Right atrium auricular region (tissue), 2 donors: Measurements from ENCODE around the gene GRIP2. TPM values are rescaled to one million over a fixed set of nuclear protein-coding genes. Genes with fewer than 3 reads are reported as not detected.

Source experiments
- DNase-seq: peaks from one replicate; pipeline ENCODE4 v3.0.0-alpha.2; 2019; ENCODE audit warnings: low spot score
- H3K27ac ChIP-seq, 2 donors: fragments of 200-600 bp; sonication (generic); 1 replicate in 1 of 2; 2 replicates in 1 of 2; pipeline ENCODE4 v1.5.1; 2016 to 2019
- H3K27me3 ChIP-seq, 2 donors: fragments of 200-600 bp; sonication (generic); one replicate each; pipeline versions ENCODE4 v1.5.1 to v1.6.0; 2017 to 2019
- H3K36me3 ChIP-seq: fragments of 200-600 bp; sonication (generic); one replicate; pipeline ENCODE4 v1.5.1; 2016
- H3K4me1 ChIP-seq, 2 donors: fragments of 200-600 bp; sonication (generic); one replicate each; pipeline versions ENCODE4 v1.5.1 to v1.6.0; 2017 to 2019
- H3K4me3 ChIP-seq, 2 donors: fragments of 200-600 bp; sonication (generic); 1 replicate in 1 of 2; 2 replicates in 1 of 2; pipeline ENCODE4 v1.5.1; 2017 to 2019; ENCODE audit warnings: mild to moderate bottlenecking in 1 of 2, moderate library complexity in 1 of 2
- H3K9me3 ChIP-seq, 2 donors: fragments of 200-600 bp; sonication (generic); one replicate each; pipeline ENCODE4 v1.5.1; 2019
- total RNA-seq, 2 donors: library from RNA; depleted of rRNA; stranded (reverse); fragments of >200 nt; gene quantifications; one replicate each; pipeline ENCODE4 v1.1.0, GENCODE V29; 2016
- TF ChIP-seq, protein P1 (sequence below), 2 donors: fragments of 200-600 bp; sonication (generic); IDR thresholded peaks; one replicate each; pipeline ENCODE4 v1.5.1; 2019; ENCODE audit warnings: antibody characterized with exemption in 2 of 2

Gene GRIP2
- total RNA-seq, 2 donors from 2014 or later: 7.1 to 13.2 TPM

DNA sequence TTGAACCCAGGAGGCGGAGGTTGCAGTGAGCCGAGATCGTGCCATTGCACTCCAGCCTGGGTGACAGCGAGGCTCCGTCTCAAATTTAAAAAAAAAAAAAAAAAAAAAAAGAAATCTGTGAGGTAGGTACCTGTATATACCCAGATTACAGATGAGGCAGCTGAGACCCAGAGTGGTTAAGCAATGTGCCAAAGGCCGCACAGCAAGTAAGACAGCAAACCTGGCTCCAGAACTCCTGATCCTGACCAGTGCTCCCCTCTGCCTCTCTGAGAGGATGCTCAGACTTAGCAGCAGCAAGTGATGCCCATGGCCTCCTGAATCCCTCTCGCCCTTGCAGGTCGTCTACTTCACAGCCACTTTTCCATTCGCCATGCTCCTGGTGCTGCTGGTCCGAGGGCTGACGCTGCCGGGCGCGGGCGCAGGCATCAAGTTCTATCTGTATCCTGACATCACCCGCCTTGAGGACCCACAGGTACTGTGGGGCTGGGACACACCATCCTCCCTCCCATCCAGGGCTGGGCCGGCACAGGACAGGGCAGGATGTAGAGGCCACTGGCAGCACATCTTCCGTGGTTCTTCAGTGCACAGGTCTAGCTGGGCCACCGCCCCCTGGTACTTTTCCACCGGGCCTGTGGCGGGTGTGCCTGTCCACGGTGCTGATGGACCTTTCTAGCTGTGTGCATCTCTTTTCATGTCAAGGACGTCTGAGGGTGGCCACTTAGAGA is 73.8 kb downstream of the GRIP2 start:
- Histone ChIP-seq H3K36me3 (peaks cover 41% of the 10 kb centered on the region), H3K4me1 (peaks cover 0 to 8% of the 10 kb centered on the region in 2 donors)
- DNase-seq: no peak

DNA sequence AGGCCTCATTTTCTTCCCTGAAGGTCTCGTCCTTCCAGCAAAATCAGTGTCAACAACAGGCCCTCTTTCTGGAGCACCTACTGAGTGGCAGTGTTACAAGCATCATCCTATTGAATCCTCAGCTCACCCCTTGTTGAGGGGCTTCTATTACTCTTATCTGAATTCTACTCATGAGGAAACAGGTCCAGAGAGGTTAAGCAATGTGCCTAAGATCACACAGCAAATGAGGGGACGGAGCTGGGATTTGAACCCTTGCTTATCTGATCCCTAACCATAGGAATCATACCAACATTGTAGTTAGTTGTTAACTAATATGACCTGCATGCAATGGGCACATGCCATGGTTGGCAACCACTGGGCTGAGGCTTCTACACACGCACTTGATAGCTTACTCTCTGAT is 74.7 kb downstream of the GRIP2 start:
- Histone ChIP-seq H3K4me1 (peaks cover 0 to 17% of the 10 kb centered on the region in 2 donors), H3K9me3 (no peaks in the 10 kb centered on the region), H3K27ac (no peak overlapping the region), H3K4me3 (no peak overlapping the region), H3K27me3 (no peaks in the 10 kb centered on the region), H3K36me3 (peaks cover 41% of the 10 kb centered on the region)
- no peak for DNase-seq
- TF ChIP-seq, protein P1, sequence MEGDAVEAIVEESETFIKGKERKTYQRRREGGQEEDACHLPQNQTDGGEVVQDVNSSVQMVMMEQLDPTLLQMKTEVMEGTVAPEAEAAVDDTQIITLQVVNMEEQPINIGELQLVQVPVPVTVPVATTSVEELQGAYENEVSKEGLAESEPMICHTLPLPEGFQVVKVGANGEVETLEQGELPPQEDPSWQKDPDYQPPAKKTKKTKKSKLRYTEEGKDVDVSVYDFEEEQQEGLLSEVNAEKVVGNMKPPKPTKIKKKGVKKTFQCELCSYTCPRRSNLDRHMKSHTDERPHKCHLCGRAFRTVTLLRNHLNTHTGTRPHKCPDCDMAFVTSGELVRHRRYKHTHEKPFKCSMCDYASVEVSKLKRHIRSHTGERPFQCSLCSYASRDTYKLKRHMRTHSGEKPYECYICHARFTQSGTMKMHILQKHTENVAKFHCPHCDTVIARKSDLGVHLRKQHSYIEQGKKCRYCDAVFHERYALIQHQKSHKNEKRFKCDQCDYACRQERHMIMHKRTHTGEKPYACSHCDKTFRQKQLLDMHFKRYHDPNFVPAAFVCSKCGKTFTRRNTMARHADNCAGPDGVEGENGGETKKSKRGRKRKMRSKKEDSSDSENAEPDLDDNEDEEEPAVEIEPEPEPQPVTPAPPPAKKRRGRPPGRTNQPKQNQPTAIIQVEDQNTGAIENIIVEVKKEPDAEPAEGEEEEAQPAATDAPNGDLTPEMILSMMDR (IDR thresholded peaks at IDR 0.05): no peak

More for the DNA sequence above, 73.8 kb downstream of the GRIP2 start:
- TF ChIP-seq, protein P1 (IDR thresholded peaks at IDR 0.05): no peak
- Histone ChIP-seq H3K27ac (no peak overlapping the region), H3K27me3 (no peaks in the 10 kb centered on the region), H3K4me3 (no peak overlapping the region), H3K9me3 (no peaks in the 10 kb centered on the region)

DNA sequence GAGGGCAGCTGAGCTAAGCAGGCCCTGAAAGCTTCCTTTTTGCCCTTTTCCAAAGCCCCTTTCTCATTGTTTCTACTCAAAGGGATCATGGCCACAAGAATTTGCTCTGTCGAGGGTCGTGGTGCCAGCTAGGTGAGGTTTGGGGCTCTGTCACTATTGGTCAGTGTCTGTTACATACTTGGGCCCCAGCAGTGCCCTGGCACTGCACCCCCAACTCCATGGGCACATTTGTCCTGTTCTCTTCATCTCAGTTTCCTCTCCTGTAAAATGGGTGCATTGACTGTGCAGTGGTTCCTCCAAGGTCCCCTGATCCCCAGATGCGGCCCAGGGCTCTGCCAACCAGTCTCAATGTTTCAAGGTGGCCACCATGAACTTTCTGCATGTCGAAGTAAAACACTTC is 75.6 kb downstream of the GRIP2 start:
- TF ChIP-seq, protein P1 (IDR thresholded peaks at IDR 0.05): no peak
- no peak overlapping the region for H3K4me3 ChIP-seq
- DNase-seq: no peak
- H3K9me3 ChIP-seq: no peaks in the 10 kb centered on the region
- H3K36me3 ChIP-seq: peaks cover 45% of the 10 kb centered on the region
- no peak overlapping the region for H3K27ac ChIP-seq
- H3K27me3 ChIP-seq: no peaks in the 10 kb centered on the region
- H3K4me1 ChIP-seq: peaks cover 0 to 23% of the 10 kb centered on the region in 2 donors

DNA sequence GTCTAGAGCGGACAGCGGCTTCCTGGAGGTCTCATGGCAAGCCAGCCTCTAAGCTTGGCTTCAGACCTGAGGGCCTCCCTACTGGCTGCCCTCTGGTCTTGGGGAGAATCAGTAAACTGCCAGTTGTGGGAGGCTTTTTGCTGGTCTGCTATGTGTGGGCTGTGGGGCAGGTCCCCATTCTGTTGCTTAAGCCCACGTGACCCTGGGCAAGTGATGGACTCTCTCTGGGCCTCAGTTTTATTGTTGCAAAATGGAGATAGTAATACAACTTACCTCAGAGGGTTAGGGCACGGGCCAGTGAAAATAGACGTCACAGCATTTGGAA is 76.0 kb downstream of the GRIP2 start:
- no peak for DNase-seq
- no peak overlapping the region for H3K27ac ChIP-seq
- TF ChIP-seq, protein P1 (IDR thresholded peaks at IDR 0.05): no peak
- H3K4me1 ChIP-seq: peaks cover 0 to 26% of the 10 kb centered on the region in 2 donors
- H3K4me3 ChIP-seq: no peak overlapping the region
- H3K27me3 ChIP-seq: no peaks in the 10 kb centered on the region
- no peaks in the 10 kb centered on the region for H3K9me3 ChIP-seq
- H3K36me3 ChIP-seq: peaks cover 44% of the 10 kb centered on the region

DNA sequence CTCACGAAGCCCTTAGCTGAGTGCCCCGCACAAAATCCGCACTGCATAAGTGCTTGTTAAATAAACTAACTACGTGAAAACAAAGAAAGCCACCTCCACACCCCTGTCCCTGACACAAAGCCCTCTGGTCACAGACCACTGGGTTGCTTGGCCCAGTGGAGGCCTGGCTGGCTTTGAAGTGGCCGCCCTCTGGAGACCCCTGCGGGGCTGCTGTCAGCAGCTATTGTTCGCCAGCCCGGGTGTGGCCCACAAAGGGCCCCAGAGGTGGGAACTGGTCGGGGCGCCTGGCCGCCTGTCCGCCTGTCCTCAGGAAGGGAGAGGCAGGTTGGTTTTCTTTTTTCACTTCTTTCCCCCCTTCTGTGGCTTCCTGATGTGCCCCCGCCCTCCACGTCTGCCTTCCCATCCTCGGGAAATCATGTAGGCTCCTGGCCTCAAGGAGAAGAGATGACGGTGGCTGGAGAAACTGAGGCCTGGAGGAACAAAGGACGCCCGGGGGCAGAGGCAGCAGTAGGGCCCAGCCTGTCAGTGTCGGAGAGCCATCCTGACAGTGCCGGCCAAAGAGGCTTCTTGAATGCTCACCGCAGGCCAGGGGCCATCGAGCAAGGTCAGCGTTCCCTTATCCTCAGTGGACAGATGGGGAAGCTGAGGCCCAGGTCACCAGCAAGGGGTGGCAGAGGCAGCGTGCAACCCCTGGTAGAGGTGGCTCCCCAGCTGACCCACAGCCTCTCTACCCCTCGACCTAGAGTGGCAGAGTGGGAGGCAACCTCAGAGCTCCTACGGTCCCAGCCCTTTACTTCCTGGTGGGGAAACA is 76.6 kb downstream of the GRIP2 start:
- H3K27ac ChIP-seq: no peak overlapping the region
- no peak for DNase-seq
- peaks cover 44% of the 10 kb centered on the region for H3K36me3 ChIP-seq
- H3K9me3 ChIP-seq: no peaks in the 10 kb centered on the region
- TF ChIP-seq, protein P1 (IDR thresholded peaks at IDR 0.05): no peak
- peaks cover 0 to 32% of the 10 kb centered on the region in 2 donors for H3K4me1 ChIP-seq
- H3K27me3 ChIP-seq: no peaks in the 10 kb centered on the region
- no peak overlapping the region for H3K4me3 ChIP-seq
